Neuron (in vitro differentiated cells): ENCODE results near the gene TTC28.
"Not testable (repeated sequence)": the region's sequence is repeated elsewhere in the genome, so short reads cannot be mapped to it uniquely, and the experiment has no call there.

Experiments used
- H2AFZ ChIP-seq: one replicate; pipeline ENCODE4 v1.6.1; 2013; ENCODE audit warnings: low read depth, mild to moderate bottlenecking, inconsistent platforms, low read length, moderate library complexity
- H3K27me3 ChIP-seq: one replicate; pipeline ENCODE4 v1.6.1; 2013; ENCODE audit warnings: low read length; ENCODE audit not compliant: insufficient read depth
- H3K36me3 ChIP-seq: one replicate; pipeline ENCODE4 v1.6.1; 2013; ENCODE audit warnings: low read length; ENCODE audit not compliant: insufficient read depth
- H3K4me1 ChIP-seq: one replicate; pipeline ENCODE4 v1.6.1; 2013; ENCODE audit warnings: low read length; ENCODE audit not compliant: insufficient read depth
- H3K4me3 ChIP-seq: 2 replicates; pipeline ENCODE4 v1.5.1; 2013; ENCODE audit warnings: mild to moderate bottlenecking, low read length, moderate library complexity
- H3K9me3 ChIP-seq: one replicate; pipeline ENCODE4 v1.6.1; 2013; ENCODE audit warnings: low read length

TTC28 gene

DNA sequence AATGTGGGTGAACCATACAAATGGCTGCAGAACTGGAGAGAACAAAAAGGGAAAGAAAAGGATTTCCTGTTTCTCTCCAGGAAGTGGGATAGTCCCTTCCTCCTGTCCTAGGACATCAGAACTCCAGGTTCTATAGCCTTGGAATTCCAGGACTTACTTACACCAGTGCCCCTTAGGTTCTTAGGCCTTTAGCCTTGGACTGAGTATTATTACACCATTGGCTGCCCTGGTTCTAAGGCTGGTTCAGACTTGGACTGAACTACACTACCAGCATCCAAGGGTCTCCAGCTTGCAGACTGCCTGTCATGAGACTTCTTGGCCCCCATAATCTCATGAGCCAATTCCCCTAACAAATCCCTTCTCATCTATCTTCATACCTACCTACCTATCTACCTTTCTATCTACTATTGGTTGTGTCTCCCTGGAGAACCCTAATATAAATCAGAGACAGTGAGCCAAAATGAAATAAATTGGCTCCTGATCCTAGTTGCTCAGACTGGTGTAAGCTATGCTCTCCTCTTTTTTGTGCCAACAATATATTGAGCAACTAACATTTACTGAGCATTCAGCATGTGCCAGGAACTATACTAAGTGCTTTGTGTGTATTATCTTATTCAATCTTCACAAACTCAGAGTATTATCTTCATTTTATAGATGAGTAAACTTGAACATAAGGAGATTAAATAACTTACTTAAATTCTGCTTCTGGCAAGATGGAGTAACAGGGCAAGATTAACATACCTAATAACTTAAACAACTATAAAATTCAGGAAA, 303.7 kb downstream of the TTC28 start:
- Histone ChIP-seq H3K4me1 (no peaks in the 10 kb centered on the region), H3K36me3 (no peaks in the 10 kb centered on the region)

DNA sequence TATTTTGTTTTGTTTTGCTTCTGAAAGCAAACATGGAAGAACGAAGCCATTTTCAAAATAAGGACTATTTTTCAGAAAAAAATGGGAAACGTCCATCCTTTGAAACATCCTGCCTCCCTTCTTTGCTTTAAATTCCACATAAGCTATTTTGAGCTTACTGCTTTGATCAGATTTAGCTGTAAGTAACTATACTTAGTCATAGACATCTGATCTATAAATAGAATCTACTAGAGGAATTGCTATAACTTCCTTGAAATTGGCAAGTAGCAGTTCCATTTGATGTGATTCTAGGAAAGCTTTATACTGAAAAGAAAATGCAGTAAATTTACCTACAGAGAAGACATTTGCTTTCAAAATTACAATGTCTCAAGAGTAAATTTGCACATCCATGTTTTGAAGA, 305.8 kb downstream of the TTC28 start:
- Histone ChIP-seq H3K4me3 (no peak overlapping the region), H2AFZ (no peak overlapping the region), H3K36me3 (no peaks in the 10 kb centered on the region), H3K27me3 (no peaks in the 10 kb centered on the region), H3K4me1 (no peaks in the 10 kb centered on the region), H3K9me3 (no peaks in the 10 kb centered on the region)

More for the DNA sequence above, 303.7 kb downstream of the TTC28 start:
- Histone ChIP-seq H3K9me3 (no peaks in the 10 kb centered on the region), H3K27me3 (no peaks in the 10 kb centered on the region), H3K4me3 (no peak overlapping the region), H2AFZ (no peak overlapping the region)

GRCh38 chr22:28369854-28370253, 309.8 kb downstream of the TTC28 start:
- no peaks in the 10 kb centered on the region for H3K9me3 ChIP-seq
- H3K36me3 ChIP-seq: no peaks in the 10 kb centered on the region
- no peaks in the 10 kb centered on the region for H3K27me3 ChIP-seq
- H2AFZ ChIP-seq: no peak overlapping the region
- H3K4me1 ChIP-seq: no peaks in the 10 kb centered on the region
- H3K4me3 ChIP-seq: no peak overlapping the region

DNA sequence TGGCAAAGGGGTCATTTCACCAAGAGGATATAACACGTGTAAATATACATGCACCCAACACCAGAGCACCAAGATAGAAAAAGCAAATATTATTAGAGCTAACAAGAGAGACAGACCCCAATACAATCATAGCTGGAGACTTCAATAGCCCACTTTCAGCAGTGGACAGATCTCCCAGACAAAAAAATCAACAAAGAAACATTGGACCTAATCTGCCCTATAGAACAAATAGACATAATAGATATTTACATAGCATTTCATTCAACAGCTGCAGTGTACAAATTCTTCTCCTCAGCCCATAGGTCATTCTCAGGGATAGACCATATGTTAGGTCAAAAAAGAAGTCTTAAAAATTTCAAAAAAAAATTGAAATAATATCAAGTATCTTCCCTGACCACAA, 312.8 kb downstream of the TTC28 start:
- Histone ChIP-seq H3K36me3 (no peaks in the 10 kb centered on the region), H2AFZ (no peak overlapping the region), H3K4me3 (no peak overlapping the region), H3K4me1 (no peaks in the 10 kb centered on the region), H3K9me3 (peaks cover 15% of the 10 kb centered on the region), H3K27me3 (no peaks in the 10 kb centered on the region)

GRCh38 chr22:28365371-28365770, 314.3 kb downstream of the TTC28 start:
- H3K36me3 ChIP-seq: no peaks in the 10 kb centered on the region
- no peak overlapping the region for H3K4me3 ChIP-seq
- H3K9me3 ChIP-seq: peaks cover 15% of the 10 kb centered on the region
- no peaks in the 10 kb centered on the region for H3K4me1 ChIP-seq
- no peak overlapping the region for H2AFZ ChIP-seq
- no peaks in the 10 kb centered on the region for H3K27me3 ChIP-seq

DNA sequence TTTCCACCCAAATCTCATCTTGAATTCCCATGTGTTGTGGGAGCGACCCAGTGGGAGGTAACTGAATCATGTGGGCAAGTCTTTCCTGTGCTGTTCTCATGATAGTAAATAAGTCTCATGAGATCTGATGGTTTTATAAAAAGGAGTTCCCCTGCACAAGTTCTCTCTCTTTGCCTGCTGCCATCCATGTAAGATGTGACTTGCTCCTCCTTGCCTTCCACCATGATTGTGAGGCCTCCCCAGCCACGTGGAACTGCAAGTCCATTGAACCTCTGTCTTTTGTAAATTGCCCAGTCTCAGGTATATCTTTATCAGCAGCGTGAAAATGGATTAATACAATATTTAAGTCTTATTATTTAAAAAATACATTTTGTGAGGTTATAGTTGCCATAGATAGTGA, 315.5 kb downstream of the TTC28 start:
- not testable (repeated sequence) for H3K36me3 ChIP-seq, H3K4me3 ChIP-seq, H3K4me1 ChIP-seq, H3K27me3 ChIP-seq, H2AFZ ChIP-seq
- H3K9me3 ChIP-seq: peaks cover 15% of the 10 kb centered on the region

- no peaks in the 10 kb centered on the region for H3K36me3 ChIP-seq
- H2AFZ ChIP-seq: no peak overlapping the region
- H3K9me3 ChIP-seq: peaks cover 15% of the 10 kb centered on the region
- peaks cover 7% of the 10 kb centered on the region for H3K4me1 ChIP-seq
- no peak overlapping the region for H3K4me3 ChIP-seq
- no peaks in the 10 kb centered on the region for H3K27me3 ChIP-seq
Measured at GRCh38 chr22:28360939-28361338, 318.7 kb downstream of the TTC28 start.

DNA sequence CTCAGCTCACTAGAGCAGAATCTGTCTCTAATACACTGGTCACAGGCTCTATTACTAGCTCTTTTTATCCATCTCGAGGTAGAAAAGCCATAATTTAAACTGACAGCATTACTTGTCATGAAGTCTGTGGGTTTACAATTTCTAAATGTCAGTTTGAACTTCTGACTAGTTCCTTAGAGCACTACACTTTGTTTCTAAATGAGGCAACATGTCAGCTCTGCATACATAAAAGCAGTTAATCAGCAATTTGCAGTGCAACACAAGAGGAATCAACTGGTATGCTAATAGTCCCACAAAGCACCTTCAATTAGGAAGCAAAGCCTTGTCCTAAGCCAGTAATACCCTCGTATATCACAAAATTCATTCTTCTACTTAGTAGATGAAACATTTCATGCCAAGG, 321.3 kb downstream of the TTC28 start:
- Histone ChIP-seq H3K4me1 (peaks cover 7% of the 10 kb centered on the region), H2AFZ (no peak overlapping the region), H3K36me3 (no peaks in the 10 kb centered on the region), H3K9me3 (peaks cover 5% of the 10 kb centered on the region), H3K4me3 (no peak overlapping the region), H3K27me3 (no peaks in the 10 kb centered on the region)

DNA sequence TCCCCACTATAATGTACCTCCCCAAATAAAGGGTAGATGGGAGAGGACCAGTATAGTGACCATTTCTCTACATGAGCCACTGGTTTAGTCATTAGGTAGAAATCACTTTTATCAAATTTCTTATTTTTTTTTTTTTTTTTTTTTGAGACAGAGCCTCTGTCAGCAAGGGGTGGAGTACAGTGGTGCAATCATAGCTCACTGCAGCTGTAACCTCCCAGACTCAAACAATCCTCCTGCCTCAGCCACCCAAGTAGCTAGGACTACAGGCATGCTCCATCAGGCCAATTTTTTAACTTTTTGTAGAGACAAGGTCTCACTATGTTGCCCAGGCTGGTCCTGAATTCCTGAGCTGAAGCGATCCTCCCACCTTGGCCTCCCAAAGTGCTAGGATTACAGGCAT, 322.4 kb downstream of the TTC28 start:
- Histone ChIP-seq H3K36me3 (no peaks in the 10 kb centered on the region), H3K27me3 (no peaks in the 10 kb centered on the region), H3K4me1 (peaks cover 7% of the 10 kb centered on the region), H3K4me3 (no peak overlapping the region), H2AFZ (no peak overlapping the region), H3K9me3 (peaks cover 2% of the 10 kb centered on the region)

DNA sequence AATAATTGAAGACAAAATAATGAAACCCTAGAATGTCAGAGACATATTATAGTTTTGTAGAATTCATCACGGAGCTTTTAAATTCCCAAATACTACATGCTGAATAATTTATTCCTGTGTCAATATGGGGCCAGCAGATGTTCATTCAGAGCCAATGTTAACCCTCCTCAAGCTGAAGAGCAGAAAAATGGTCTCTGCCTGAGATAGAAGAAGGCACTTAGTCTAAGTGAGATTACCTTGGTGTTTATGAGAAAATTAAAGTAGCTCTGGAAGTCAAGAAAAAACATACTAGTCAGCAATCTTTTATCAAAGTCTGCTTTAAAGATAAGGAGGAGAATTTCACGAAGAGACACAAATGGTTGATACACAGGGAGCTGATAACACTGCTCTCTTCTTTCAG, 328.2 kb downstream of the TTC28 start:
- Histone ChIP-seq H3K4me1 (peaks cover 17% of the 10 kb centered on the region), H3K4me3 (no peak overlapping the region), H3K27me3 (no peaks in the 10 kb centered on the region), H3K9me3 (no peaks in the 10 kb centered on the region), H3K36me3 (no peaks in the 10 kb centered on the region), H2AFZ (no peak overlapping the region)

DNA sequence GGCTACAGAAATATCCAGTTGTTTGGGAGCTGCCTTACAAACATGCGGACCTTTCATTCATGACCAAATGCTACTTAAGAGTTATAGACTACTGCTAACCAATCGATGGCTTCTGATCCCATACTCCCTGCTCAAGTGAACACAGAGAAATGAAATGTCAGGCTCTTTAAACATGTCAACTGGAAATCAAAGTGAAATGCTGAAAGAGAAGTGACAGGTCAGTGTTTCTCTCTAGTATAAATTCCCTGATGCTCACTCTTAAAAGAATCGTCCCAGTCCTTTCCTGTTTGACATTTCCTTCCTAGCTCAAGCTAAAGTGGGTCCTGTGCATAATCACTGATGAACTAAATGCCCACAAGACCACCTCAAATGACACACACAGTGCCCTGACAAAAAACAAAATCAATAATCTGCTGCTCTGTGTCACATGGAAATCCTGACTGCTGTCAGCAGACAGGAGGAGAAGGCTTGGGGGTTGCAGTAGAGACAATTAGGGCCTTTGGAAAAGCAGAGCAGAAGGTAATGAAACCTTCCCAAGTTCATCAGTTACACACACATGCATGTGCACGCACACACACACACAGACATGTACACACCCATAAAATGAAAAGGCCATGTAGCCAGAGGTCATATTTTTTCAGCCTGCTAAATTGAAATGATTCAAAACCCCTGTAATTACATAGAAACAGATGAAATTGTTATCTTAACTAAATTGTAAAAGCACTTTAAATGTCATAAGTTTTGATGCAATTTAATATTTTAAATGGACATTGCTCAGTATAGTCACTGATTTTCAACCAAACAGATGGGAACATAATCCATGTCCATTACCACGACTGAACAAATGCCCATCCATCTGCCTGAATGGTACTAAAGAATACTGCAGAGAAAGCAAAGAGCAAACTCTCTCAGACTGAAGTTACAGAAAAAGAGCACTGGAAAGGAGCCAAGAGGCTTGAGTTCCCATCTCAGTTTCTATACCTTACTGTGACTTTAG, 330.7 kb downstream of the TTC28 start:
- H3K27me3 ChIP-seq: no peaks in the 10 kb centered on the region
- H3K9me3 ChIP-seq: no peaks in the 10 kb centered on the region
- H3K4me3 ChIP-seq: no peak overlapping the region
- H3K36me3 ChIP-seq: no peaks in the 10 kb centered on the region
- peaks cover 17% of the 10 kb centered on the region for H3K4me1 ChIP-seq
- no peak overlapping the region for H2AFZ ChIP-seq

DNA sequence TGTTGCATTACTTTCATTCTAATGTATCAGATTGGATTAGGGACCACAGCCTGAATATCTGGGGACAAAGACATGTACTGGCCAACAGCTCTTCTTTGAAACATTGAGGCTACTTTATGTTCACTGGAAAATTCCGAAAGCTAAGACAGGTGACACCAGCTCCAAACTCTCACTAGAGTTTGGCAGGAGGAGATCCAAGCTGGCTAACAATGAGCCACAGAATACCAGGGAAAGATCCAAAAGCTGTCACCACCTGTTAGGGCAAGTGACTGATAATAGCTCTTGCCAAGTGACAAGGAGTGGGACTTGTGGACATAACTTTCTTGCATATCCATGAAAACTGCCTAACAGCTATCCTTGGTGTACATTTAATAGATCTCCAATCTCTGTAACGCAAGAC, 333.3 kb downstream of the TTC28 start:
- Histone ChIP-seq H3K36me3 (no peaks in the 10 kb centered on the region), H2AFZ (no peak overlapping the region), H3K4me3 (no peak overlapping the region), H3K4me1 (peaks cover 17% of the 10 kb centered on the region), H3K9me3 (no peaks in the 10 kb centered on the region), H3K27me3 (no peaks in the 10 kb centered on the region)

GRCh38 chr22:28344918-28345703, 334.5 kb downstream of the TTC28 start:
- no peak overlapping the region for H3K4me3 ChIP-seq

More at GRCh38 chr22:28344918-28345703, 334.5 kb downstream of the TTC28 start:
- Histone ChIP-seq H2AFZ (no peak overlapping the region), H3K36me3 (no peaks in the 10 kb centered on the region), H3K27me3 (no peaks in the 10 kb centered on the region), H3K9me3 (no peaks in the 10 kb centered on the region), H3K4me1 (peaks cover 17% of the 10 kb centered on the region)
